Lower leg skin (tissue), 4 donors: ENCODE results near the gene CYP2F1. TPM values are rescaled to one million over a fixed set of nuclear protein-coding genes. Genes with fewer than 3 reads are reported as not detected.
"Not testable (repeated sequence)": the region's sequence is repeated elsewhere in the genome, so short reads cannot be mapped to it uniquely, and the experiment has no call there.

Source experiments
- DNase-seq, 2 donors: peaks; one replicate each; pipeline ENCODE4 v3.0.0-alpha.2; 2019; ENCODE audit warnings: low spot score in 2 of 2
- H3K4me3 ChIP-seq: fragments of 200-600 bp; sonication (generic); 2 replicates; pipeline ENCODE4 v1.5.1; 2017; ENCODE audit warnings: mild to moderate bottlenecking, low read depth; ENCODE audit not compliant: poor library complexity, severe bottlenecking
- POLR2A ChIP-seq, 2 donors: fragments of 450-650 bp; IDR thresholded peaks; one replicate each; pipeline ENCODE4 v1.6.1; 2016 to 2017; ENCODE audit warnings: antibody characterized with exemption in 2 of 2, mild to moderate bottlenecking in 1 of 2, moderate library complexity in 1 of 2
- WGBS, 2 donors: methylation state at CpG; one replicate each; pipeline ENCODE4 v1.1.5; 2018; 5-methylcytosine and 5-hydroxymethylcytosine counted together
- intact Hi-C: fragments of 100-400 bp; cut with DNase I; formaldehyde crosslinking; loops from one replicate; pipeline ENCODE4 v1.15.0; 2023; ENCODE audit warnings: low total_unique reads
- total RNA-seq, 4 donors: library from RNA; depleted of rRNA; stranded (reverse); fragments of >200 nt; gene quantifications; one replicate each; pipeline ENCODE4 v1.1.0, GENCODE V29; 2016
- TF ChIP-seq, protein P1 (sequence below), 3 donors: fragments of 450-650 bp; IDR thresholded peaks; one replicate each; pipeline ENCODE4 v1.5.1; 2016; ENCODE audit warnings: antibody characterized with exemption in 3 of 3, mild to moderate bottlenecking in 3 of 3, moderate library complexity in 2 of 3

CYP2F1 gene
- total RNA-seq, 4 donors from 2014 or later = not detected

GRCh38 chr19:41134616-41135015 lies 20.4 kb downstream of the CYP2F1 start:
- 41 to 57% methylated on average over 20 of the region's 20 CpGs for WGBS, 2 donors
- no peak for DNase-seq
- intact Hi-C loops = loop anchor here (5.0 kb wide), 1 partner anchor 322 kb away; no protein-coding TSS in a partner anchor
- no peak overlapping the region for H3K4me3 ChIP-seq
- TF ChIP-seq, protein P1, sequence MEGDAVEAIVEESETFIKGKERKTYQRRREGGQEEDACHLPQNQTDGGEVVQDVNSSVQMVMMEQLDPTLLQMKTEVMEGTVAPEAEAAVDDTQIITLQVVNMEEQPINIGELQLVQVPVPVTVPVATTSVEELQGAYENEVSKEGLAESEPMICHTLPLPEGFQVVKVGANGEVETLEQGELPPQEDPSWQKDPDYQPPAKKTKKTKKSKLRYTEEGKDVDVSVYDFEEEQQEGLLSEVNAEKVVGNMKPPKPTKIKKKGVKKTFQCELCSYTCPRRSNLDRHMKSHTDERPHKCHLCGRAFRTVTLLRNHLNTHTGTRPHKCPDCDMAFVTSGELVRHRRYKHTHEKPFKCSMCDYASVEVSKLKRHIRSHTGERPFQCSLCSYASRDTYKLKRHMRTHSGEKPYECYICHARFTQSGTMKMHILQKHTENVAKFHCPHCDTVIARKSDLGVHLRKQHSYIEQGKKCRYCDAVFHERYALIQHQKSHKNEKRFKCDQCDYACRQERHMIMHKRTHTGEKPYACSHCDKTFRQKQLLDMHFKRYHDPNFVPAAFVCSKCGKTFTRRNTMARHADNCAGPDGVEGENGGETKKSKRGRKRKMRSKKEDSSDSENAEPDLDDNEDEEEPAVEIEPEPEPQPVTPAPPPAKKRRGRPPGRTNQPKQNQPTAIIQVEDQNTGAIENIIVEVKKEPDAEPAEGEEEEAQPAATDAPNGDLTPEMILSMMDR (IDR thresholded peaks at IDR 0.05) = no peak
- no peak for TF ChIP-seq POLR2A (IDR thresholded peaks at IDR 0.05)

- peak; percentile 60 to 92 for DNase-seq
- WGBS, 2 donors = 10 to 13% methylated on average over 39 to 43 of the region's 76 CpGs
- intact Hi-C loops, H3K4me3 ChIP-seq: not testable (repeated sequence)
Observed at GRCh38 chr19:41135390-41136384, 21.5 kb downstream of the CYP2F1 start.

DNA sequence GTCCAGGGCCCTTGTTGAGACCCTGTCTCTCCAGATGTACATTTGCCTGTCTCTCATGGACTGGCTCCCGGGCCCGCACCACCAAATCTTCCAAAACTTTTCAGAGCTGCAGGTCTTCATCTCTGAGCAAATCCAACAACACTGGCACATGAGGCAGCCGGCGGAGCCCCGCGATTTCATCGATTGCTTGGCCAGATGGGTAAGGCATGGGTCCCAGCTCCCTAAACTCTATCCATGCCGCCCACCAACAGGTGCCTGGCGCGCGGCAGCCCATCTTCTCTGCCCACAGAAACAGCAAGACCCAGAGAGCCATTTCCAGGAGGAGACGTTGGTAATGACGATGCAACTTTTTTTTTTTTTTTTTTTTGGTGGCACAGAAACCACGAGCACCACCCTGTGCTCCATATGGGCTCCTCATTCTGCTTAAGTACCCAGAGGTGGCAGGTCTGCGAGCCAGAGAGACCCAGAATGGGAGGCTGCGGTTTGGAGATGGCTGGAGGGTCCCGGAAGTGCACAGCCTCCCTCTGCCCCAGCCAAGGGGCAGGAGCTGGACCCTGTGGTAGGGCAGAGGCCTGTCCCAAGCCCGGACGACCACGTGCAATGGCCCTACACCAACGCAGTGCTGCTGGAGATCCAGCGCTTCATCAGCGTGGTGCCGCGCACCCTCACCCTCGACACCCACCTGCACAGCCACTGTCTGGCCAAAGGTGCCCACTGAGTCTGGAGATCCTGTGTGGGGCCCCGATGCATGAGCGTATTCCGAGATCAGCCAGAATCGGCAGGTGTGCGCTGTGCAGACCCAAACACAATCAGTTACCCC lies 22.6 kb downstream of the CYP2F1 start:
- 90 to 93% methylated on average over 31 of the region's 31 CpGs for WGBS, 2 donors
- no peak for DNase-seq
- no peak overlapping the region for H3K4me3 ChIP-seq
- intact Hi-C loops = no loop called here
- TF ChIP-seq POLR2A (IDR thresholded peaks at IDR 0.05) = no peak
- TF ChIP-seq, protein P1 (IDR thresholded peaks at IDR 0.05) = no peak

- WGBS, 2 donors = 20 to 33% methylated on average over 7 of the region's 7 CpGs
- intact Hi-C loops = loop anchor here (10.0 kb wide), 1 partner anchor 170 kb away; no protein-coding TSS in a partner anchor
- TF ChIP-seq, protein P1 (IDR thresholded peaks at IDR 0.05) = peak in 1 of 3 donors; percentile 79
- TF ChIP-seq POLR2A (IDR thresholded peaks at IDR 0.05) = no peak
- DNase-seq = peak; percentile 85 to 93
- no peak overlapping the region for H3K4me3 ChIP-seq
Observed at GRCh38 chr19:41144403-41144802, 30.2 kb downstream of the CYP2F1 start.

GRCh38 chr19:41149831-41150230 lies 35.6 kb downstream of the CYP2F1 start:
- intact Hi-C loops = loop anchor here (10.0 kb wide), 1 partner anchor 175 kb away; no protein-coding TSS in a partner anchor
- no peak overlapping the region for H3K4me3 ChIP-seq
- WGBS, 2 donors = 92 to 93% methylated on average over 2 of the region's 2 CpGs
- DNase-seq = no peak
- TF ChIP-seq, protein P1 (IDR thresholded peaks at IDR 0.05) = no peak
- no peak for TF ChIP-seq POLR2A (IDR thresholded peaks at IDR 0.05)

DNA sequence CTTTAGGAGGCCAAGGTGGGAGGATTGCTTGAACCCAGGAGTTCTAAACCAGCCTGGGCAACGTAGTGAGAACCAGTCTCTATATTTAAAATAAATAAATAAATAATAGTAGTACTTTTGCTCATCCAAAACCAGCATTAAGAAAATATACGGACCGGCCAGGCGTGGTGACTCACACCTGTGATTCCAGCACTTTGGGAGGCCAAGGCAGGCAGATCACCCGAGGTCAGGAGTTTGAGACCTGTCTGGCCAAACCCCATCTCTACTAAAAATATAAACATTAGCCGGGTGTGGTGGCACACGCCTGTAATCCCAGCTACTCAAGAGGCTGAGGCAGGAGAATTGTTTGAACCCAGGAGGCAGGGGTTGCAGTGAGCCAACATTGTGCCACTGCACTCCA lies 36.8 kb downstream of the CYP2F1 start:
- intact Hi-C loops, DNase-seq, H3K4me3 ChIP-seq: not testable (repeated sequence)
- WGBS, 2 donors = 83 to 88% methylated on average over 7 of the region's 7 CpGs
